Measurements from ENCODE around the gene RIIAD1. TPM values are rescaled to one million over a fixed set of nuclear protein-coding genes. Genes with fewer than 3 reads are reported as not detected.

The RIIAD1 gene
- total RNA-seq, 2 donors from 2014 or later: not detected

GRCh38 chr1:151776665-151777062 is 55.3 kb downstream of the RIIAD1 start:
- Histone ChIP-seq H3K9ac (ENCODE audit: extremely low read depth, low read length, poor library complexity, severe bottlenecking) (no peak overlapping the region), H3K9me3 (ENCODE audit: control insufficient read depth, low read length) (no peaks in the 10 kb centered on the region), H3K27ac (ENCODE audit: low read depth, low read length) (no peak overlapping the region), H3K27me3 (ENCODE audit: control insufficient read depth, insufficient read depth, low read length, poor library complexity, severe bottlenecking) (no peaks in the 10 kb centered on the region), H3K36me3 (ENCODE audit: control insufficient read depth, insufficient read depth, low read length) (no peaks in the 10 kb centered on the region), H3K4me3 (ENCODE audit: low read length) (no peak overlapping the region), H3K4me1 (ENCODE audit: control insufficient read depth, insufficient read depth, low read length) (no peaks in the 10 kb centered on the region)
- Mint-ChIP-seq H3K27me3 (ENCODE audit: insufficient read depth) (no peaks in the 10 kb centered on the region), H3K4me3 (no peak overlapping the region), H3K27ac (no peak overlapping the region), H3K4me1 (no peaks in the 10 kb centered on the region), H3K9me3 (no peaks in the 10 kb centered on the region), H3K36me3 (ENCODE audit: low read depth) (peaks cover 34% of the 10 kb centered on the region)
- DNase-seq: no peak
- TF ChIP-seq, protein P1, sequence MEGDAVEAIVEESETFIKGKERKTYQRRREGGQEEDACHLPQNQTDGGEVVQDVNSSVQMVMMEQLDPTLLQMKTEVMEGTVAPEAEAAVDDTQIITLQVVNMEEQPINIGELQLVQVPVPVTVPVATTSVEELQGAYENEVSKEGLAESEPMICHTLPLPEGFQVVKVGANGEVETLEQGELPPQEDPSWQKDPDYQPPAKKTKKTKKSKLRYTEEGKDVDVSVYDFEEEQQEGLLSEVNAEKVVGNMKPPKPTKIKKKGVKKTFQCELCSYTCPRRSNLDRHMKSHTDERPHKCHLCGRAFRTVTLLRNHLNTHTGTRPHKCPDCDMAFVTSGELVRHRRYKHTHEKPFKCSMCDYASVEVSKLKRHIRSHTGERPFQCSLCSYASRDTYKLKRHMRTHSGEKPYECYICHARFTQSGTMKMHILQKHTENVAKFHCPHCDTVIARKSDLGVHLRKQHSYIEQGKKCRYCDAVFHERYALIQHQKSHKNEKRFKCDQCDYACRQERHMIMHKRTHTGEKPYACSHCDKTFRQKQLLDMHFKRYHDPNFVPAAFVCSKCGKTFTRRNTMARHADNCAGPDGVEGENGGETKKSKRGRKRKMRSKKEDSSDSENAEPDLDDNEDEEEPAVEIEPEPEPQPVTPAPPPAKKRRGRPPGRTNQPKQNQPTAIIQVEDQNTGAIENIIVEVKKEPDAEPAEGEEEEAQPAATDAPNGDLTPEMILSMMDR (conservative IDR thresholded peaks at IDR 0.05): no peak
- WGBS, 2 experiments (ENCODE audit: insufficient coverage in 1 of 2, insufficient read length in 1 of 2): 89 to 92% methylated on average over 2 to 3 of the region's 3 CpGs

- no peak for DNase-seq
- Histone ChIP-seq H3K27me3 (ENCODE audit: control insufficient read depth, insufficient read depth, low read length, poor library complexity, severe bottlenecking) (no peaks in the 10 kb centered on the region), H3K27ac (ENCODE audit: low read depth, low read length) (no peak overlapping the region), H3K36me3 (ENCODE audit: control insufficient read depth, insufficient read depth, low read length) (no peaks in the 10 kb centered on the region), H3K9me3 (ENCODE audit: control insufficient read depth, low read length) (no peaks in the 10 kb centered on the region), H3K9ac (ENCODE audit: extremely low read depth, low read length, poor library complexity, severe bottlenecking) (no peak overlapping the region), H3K4me1 (ENCODE audit: control insufficient read depth, insufficient read depth, low read length) (no peaks in the 10 kb centered on the region), H3K4me3 (ENCODE audit: low read length) (no peak overlapping the region)
- Mint-ChIP-seq H3K4me3 (no peak overlapping the region), H3K27me3 (ENCODE audit: insufficient read depth) (no peaks in the 10 kb centered on the region), H3K9me3 (no peaks in the 10 kb centered on the region), H3K27ac (no peak overlapping the region), H3K36me3 (ENCODE audit: low read depth) (peaks cover 34% of the 10 kb centered on the region), H3K4me1 (no peaks in the 10 kb centered on the region)
- WGBS, 2 experiments (ENCODE audit: insufficient coverage in 1 of 2, insufficient read length in 1 of 2): 64 to 91% methylated on average over 2 to 4 of the region's 4 CpGs
- TF ChIP-seq, protein P1 (conservative IDR thresholded peaks at IDR 0.05): no peak
Observed at GRCh38 chr1:151777317-151777716, 56.0 kb downstream of the RIIAD1 start.

Other genes starting within 250 kb of the RIIAD1 start
- 10 to 100 TPM; 39.7 to 39.9 TPM for gene CGN, start 210.1 kb upstream of the RIIAD1 start, total RNA-seq
- 10 to 100 TPM; 12.7 to 18.3 TPM for gene TUFT1, start 181.2 kb upstream of the RIIAD1 start, total RNA-seq
- 10 to 100 TPM; 41.2 to 47.3 TPM for gene SNX27, start 109.5 kb upstream of the RIIAD1 start, total RNA-seq
- gene CELF3, start 4.7 kb upstream of the RIIAD1 start, total RNA-seq: under 1 TPM; 0.24 to 0.40 TPM
- gene MRPL9, start 42.0 kb downstream of the RIIAD1 start, total RNA-seq: 10 to 100 TPM; 86.3 to 98.0 TPM
- gene TDRKH, start 69.0 kb downstream of the RIIAD1 start, total RNA-seq: 10 to 100 TPM; 14.9 to 15.0 TPM
- not detected for gene LINGO4, start 83.9 kb downstream of the RIIAD1 start, total RNA-seq
- gene RORC, start 110.3 kb downstream of the RIIAD1 start, total RNA-seq: not detected
- gene C2CD4D, start 118.3 kb downstream of the RIIAD1 start, total RNA-seq: under 1 TPM; 0.44 to 0.82 TPM
- gene THEM5, start 132.2 kb downstream of the RIIAD1 start, total RNA-seq: not detected
- 10 to 100 TPM; 12.2 to 14.3 TPM for gene THEM4, start 188.0 kb downstream of the RIIAD1 start, total RNA-seq